Aorta (tissue), 5 donors: Measurements from ENCODE around the gene TRIM25. TPM values are rescaled to one million over a fixed set of nuclear protein-coding genes. Genes with fewer than 3 reads are reported as not detected.

Experiments used
- ATAC-seq: fragments of 200-7000 bp; cut with Tn5 transposase; one replicate; pipeline ENCODE4 v1.9.1; 2022; ENCODE audit warnings: moderate library complexity; ENCODE audit not compliant: low FRiP score
- DNase-seq, 2 donors: peaks; one replicate each; pipeline ENCODE4 v3.0.0-alpha.2; 2020
- H3K27ac ChIP-seq, 2 donors: one replicate each; pipeline ENCODE4 v1.5.1; 2013; ENCODE audit warnings: low read length in 2 of 2, mild to moderate bottlenecking in 2 of 2, moderate library complexity in 2 of 2, control low read depth in 1 of 2, inconsistent platforms in 1 of 2, low read depth in 1 of 2
- H3K27me3 ChIP-seq, 2 donors: one replicate each; pipeline ENCODE4 v1.6.1; 2013; ENCODE audit warnings: control low read depth in 1 of 2, low read length in 1 of 2, mild to moderate bottlenecking in 1 of 2, moderate library complexity in 1 of 2; ENCODE audit not compliant: insufficient read depth in 2 of 2, control insufficient read depth in 1 of 2
- H3K36me3 ChIP-seq, 2 donors: one replicate each; pipeline ENCODE4 v1.6.1; 2013; ENCODE audit warnings: control low read depth in 1 of 2, low read length in 1 of 2, mild to moderate bottlenecking in 1 of 2; ENCODE audit not compliant: insufficient read depth in 2 of 2, control insufficient read depth in 1 of 2
- H3K4me1 ChIP-seq, 2 donors: one replicate each; pipeline ENCODE4 v1.6.1; 2013; ENCODE audit warnings: low read length in 2 of 2, control low read depth in 1 of 2, mild to moderate bottlenecking in 1 of 2, moderate library complexity in 1 of 2; ENCODE audit not compliant: insufficient read depth in 2 of 2, control insufficient read depth in 1 of 2
- H3K4me3 ChIP-seq, 2 donors: one replicate each; pipeline ENCODE4 v1.5.1; 2013; ENCODE audit warnings: low read length in 2 of 2, control low read depth in 1 of 2, mild to moderate bottlenecking in 1 of 2
- H3K9me3 ChIP-seq: one replicate; pipeline ENCODE4 v1.6.1; 2013; ENCODE audit warnings: mild to moderate bottlenecking, low read length; ENCODE audit not compliant: control insufficient read depth
- WGBS, 2 donors: extraction: QIAGEN DNeasy Blood & Tissue Kit; methylation state at CpG; one replicate each; pipeline ENCODE4 v1.1.7; 2013; 5-methylcytosine and 5-hydroxymethylcytosine counted together
- intact Hi-C, 2 donors: fragments of 100-400 bp; cut with DNase I; formaldehyde crosslinking; loops; one replicate each; pipeline versions ENCODE4 v1.14.2 to v1.15.0; 2022
- polyA plus RNA-seq, 2 donors: library from polyadenylated mRNA; stranded (reverse); fragments of 200-250 nt; gene quantifications; one replicate each; pipeline ENCODE4 v1.2.3, GENCODE V29; 2013
- total RNA-seq, 2 donors: library from RNA; stranded (reverse); fragmentation: NEBNext Ultra II Directional; extraction: Animal tissue kit (Norgen Biotek cat#: 25700); gene quantifications; one replicate each; pipeline ENCODE4 v1.2.1, GENCODE V29; 2021
- donor health status: healthy with polysubstance abuse.
- donor health status: Bipolar disorder and iron deficiency.
- donor health status: DM: no; HTN: no; CAD: no.
- donor health status: DM: no; HTN: no; CAD: no.
- donor health status: DM: yes; HTN: yes; CAD: no.

The TRIM25 gene
- total and polyA plus RNA-seq, 4 donors = 7.4 to 85.3 (median 25.4) TPM

GRCh38 chr17:56933151-56933745 lies 19.4 kb upstream of the TRIM25 start:
- no peaks in the 10 kb centered on the region for H3K4me1 ChIP-seq
- WGBS, 2 donors = 95% methylated on average over 8 of the region's 8 CpGs
- ATAC-seq (no peak), DNase-seq (no peak)
- H3K27me3 ChIP-seq = no peaks in the 10 kb centered on the region
- H3K4me3 ChIP-seq = no peak overlapping the region
- peaks cover 2 to 5% of the 10 kb centered on the region in 2 donors for H3K36me3 ChIP-seq
- H3K9me3 ChIP-seq = no peaks in the 10 kb centered on the region
- intact Hi-C loops = no loop called here
- H3K27ac ChIP-seq = no peak overlapping the region

- no peak for ATAC-seq
- intact Hi-C loops = no loop called here
- H3K36me3 ChIP-seq = peaks cover 0 to 5% of the 10 kb centered on the region in 2 donors
- H3K4me3 ChIP-seq = no peak overlapping the region
- H3K4me1 ChIP-seq = no peaks in the 10 kb centered on the region
- H3K9me3 ChIP-seq = no peaks in the 10 kb centered on the region
- no peaks in the 10 kb centered on the region for H3K27me3 ChIP-seq
- no peak for DNase-seq
- WGBS, 2 donors = 84 to 87% methylated on average over 2 of the region's 2 CpGs
- no peak overlapping the region for H3K27ac ChIP-seq
Measured at GRCh38 chr17:56930739-56931337, 17.0 kb upstream of the TRIM25 start.

- no peak overlapping the region for H3K27ac ChIP-seq
- H3K4me1 ChIP-seq = no peaks in the 10 kb centered on the region
- DNase-seq = no peak
- H3K27me3 ChIP-seq = no peaks in the 10 kb centered on the region
- no peak overlapping the region for H3K4me3 ChIP-seq
- no peaks in the 10 kb centered on the region for H3K36me3 ChIP-seq
- ATAC-seq = no peak
- intact Hi-C loops = no loop called here
- no peaks in the 10 kb centered on the region for H3K9me3 ChIP-seq
Measured at GRCh38 chr17:56929362-56929969, 15.6 kb upstream of the TRIM25 start.

GRCh38 chr17:56928586-56928985 lies 14.7 kb upstream of the TRIM25 start:
- no peak overlapping the region for H3K27ac ChIP-seq

GRCh38 chr17:56926704-56927103 lies 12.9 kb upstream of the TRIM25 start:
- Histone ChIP-seq H3K27ac (no peak overlapping the region), H3K9me3 (no peaks in the 10 kb centered on the region), H3K36me3 (no peaks in the 10 kb centered on the region), H3K4me1 (no peaks in the 10 kb centered on the region), H3K4me3 (no peak overlapping the region), H3K27me3 (no peaks in the 10 kb centered on the region)
- intact Hi-C loops = no loop called here
- ATAC-seq = no peak
- no peak for DNase-seq
- 52 to 61% methylated on average over 2 of the region's 2 CpGs for WGBS, 2 donors

More at GRCh38 chr17:56928586-56928985, 14.7 kb upstream of the TRIM25 start:
- H3K9me3 ChIP-seq = no peaks in the 10 kb centered on the region
- DNase-seq (no peak), ATAC-seq (no peak)
- H3K4me3 ChIP-seq = no peak overlapping the region
- no peaks in the 10 kb centered on the region for H3K36me3 ChIP-seq
- H3K27me3 ChIP-seq = no peaks in the 10 kb centered on the region
- intact Hi-C loops = no loop called here
- H3K4me1 ChIP-seq = no peaks in the 10 kb centered on the region
- WGBS, 2 donors = 96 to 97% methylated on average over 2 of the region's 2 CpGs

GRCh38 chr17:56926270-56926669 lies 12.4 kb upstream of the TRIM25 start:
- no peaks in the 10 kb centered on the region for H3K27me3 ChIP-seq
- no peaks in the 10 kb centered on the region for H3K36me3 ChIP-seq
- ATAC-seq = no peak
- no peaks in the 10 kb centered on the region for H3K4me1 ChIP-seq
- no peak overlapping the region for H3K27ac ChIP-seq
- H3K4me3 ChIP-seq = no peak overlapping the region
- DNase-seq = no peak
- no peaks in the 10 kb centered on the region for H3K9me3 ChIP-seq
- intact Hi-C loops = no loop called here

GRCh38 chr17:56925088-56925487 lies 11.2 kb upstream of the TRIM25 start:
- DNase-seq = no peak
- Histone ChIP-seq H3K4me1 (no peaks in the 10 kb centered on the region), H3K9me3 (no peaks in the 10 kb centered on the region), H3K4me3 (no peak overlapping the region), H3K36me3 (no peaks in the 10 kb centered on the region), H3K27me3 (no peaks in the 10 kb centered on the region), H3K27ac (no peak overlapping the region)
- intact Hi-C loops = no loop called here
- WGBS, 2 donors = 90 to 94% methylated on average over 2 of the region's 2 CpGs
- ATAC-seq = no peak

GRCh38 chr17:56919717-56920116 lies 5.9 kb upstream of the TRIM25 start:
- Histone ChIP-seq H3K4me1 (no peaks in the 10 kb centered on the region), H3K27me3 (no peaks in the 10 kb centered on the region), H3K36me3 (no peaks in the 10 kb centered on the region), H3K4me3 (no peak overlapping the region), H3K27ac (no peak overlapping the region), H3K9me3 (no peaks in the 10 kb centered on the region)
- no peak for DNase-seq
- 71 to 91% methylated on average over 1 of the region's 1 CpG for WGBS, 2 donors
- ATAC-seq = no peak
- intact Hi-C loops = no loop called here

GRCh38 chr17:56918916-56919315 lies 5.1 kb upstream of the TRIM25 start:
- ATAC-seq (no peak), DNase-seq (no peak)
- H3K27ac ChIP-seq = no peak overlapping the region
- H3K36me3 ChIP-seq = no peaks in the 10 kb centered on the region
- no peaks in the 10 kb centered on the region for H3K4me1 ChIP-seq
- no peaks in the 10 kb centered on the region for H3K9me3 ChIP-seq
- intact Hi-C loops = no loop called here
- no peak overlapping the region for H3K4me3 ChIP-seq
- WGBS, 2 donors = 89 to 95% methylated on average over 3 of the region's 3 CpGs
- no peaks in the 10 kb centered on the region for H3K27me3 ChIP-seq
